ENCODE data around the gene ZFAND6. TPM values are rescaled to one million over a fixed set of nuclear protein-coding genes. Genes with fewer than 3 reads are reported as not detected.

ZFAND6 gene
- total RNA-seq, 1 donor from 2014 or later: 73.1 TPM

DNA sequence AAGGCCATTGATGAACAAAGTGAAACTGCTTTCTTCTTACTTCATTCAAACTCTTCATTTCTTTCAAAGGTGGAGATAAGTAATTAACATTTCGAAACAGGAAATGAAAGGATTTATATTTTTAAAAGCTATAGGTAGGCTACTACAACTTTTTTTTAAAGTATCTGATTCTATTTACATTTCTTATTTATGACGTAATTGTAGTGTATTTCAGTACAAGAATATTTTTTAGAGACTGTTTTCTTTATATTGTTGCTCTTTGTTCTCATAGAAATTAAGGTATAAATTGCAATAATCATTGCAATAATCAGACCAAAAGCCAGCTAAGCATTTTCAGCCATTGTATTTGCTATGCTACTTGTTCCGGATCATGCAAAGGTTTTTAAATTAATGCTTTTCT lies 13.7 kb downstream of the ZFAND6 start:
- Mint-ChIP-seq H3K27ac (no peak overlapping the region), H3K4me1 (ENCODE audit: low read depth) (peaks cover 57% of the 10 kb centered on the region), H3K4me3 (ENCODE audit: low read depth) (peak overlapping the region; percentile 71), H3K27me3 (no peaks in the 10 kb centered on the region), H3K36me3 (ENCODE audit: insufficient read depth) (no peaks in the 10 kb centered on the region), H3K9me3 (ENCODE audit: low read depth) (no peaks in the 10 kb centered on the region)
- TF ChIP-seq, protein P1, sequence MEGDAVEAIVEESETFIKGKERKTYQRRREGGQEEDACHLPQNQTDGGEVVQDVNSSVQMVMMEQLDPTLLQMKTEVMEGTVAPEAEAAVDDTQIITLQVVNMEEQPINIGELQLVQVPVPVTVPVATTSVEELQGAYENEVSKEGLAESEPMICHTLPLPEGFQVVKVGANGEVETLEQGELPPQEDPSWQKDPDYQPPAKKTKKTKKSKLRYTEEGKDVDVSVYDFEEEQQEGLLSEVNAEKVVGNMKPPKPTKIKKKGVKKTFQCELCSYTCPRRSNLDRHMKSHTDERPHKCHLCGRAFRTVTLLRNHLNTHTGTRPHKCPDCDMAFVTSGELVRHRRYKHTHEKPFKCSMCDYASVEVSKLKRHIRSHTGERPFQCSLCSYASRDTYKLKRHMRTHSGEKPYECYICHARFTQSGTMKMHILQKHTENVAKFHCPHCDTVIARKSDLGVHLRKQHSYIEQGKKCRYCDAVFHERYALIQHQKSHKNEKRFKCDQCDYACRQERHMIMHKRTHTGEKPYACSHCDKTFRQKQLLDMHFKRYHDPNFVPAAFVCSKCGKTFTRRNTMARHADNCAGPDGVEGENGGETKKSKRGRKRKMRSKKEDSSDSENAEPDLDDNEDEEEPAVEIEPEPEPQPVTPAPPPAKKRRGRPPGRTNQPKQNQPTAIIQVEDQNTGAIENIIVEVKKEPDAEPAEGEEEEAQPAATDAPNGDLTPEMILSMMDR (IDR thresholded peaks at IDR 0.05; ENCODE audit: unreplicated experiment): no peak
- DNase-seq (ENCODE audit: low spot score, unreplicated experiment): no peak

DNA sequence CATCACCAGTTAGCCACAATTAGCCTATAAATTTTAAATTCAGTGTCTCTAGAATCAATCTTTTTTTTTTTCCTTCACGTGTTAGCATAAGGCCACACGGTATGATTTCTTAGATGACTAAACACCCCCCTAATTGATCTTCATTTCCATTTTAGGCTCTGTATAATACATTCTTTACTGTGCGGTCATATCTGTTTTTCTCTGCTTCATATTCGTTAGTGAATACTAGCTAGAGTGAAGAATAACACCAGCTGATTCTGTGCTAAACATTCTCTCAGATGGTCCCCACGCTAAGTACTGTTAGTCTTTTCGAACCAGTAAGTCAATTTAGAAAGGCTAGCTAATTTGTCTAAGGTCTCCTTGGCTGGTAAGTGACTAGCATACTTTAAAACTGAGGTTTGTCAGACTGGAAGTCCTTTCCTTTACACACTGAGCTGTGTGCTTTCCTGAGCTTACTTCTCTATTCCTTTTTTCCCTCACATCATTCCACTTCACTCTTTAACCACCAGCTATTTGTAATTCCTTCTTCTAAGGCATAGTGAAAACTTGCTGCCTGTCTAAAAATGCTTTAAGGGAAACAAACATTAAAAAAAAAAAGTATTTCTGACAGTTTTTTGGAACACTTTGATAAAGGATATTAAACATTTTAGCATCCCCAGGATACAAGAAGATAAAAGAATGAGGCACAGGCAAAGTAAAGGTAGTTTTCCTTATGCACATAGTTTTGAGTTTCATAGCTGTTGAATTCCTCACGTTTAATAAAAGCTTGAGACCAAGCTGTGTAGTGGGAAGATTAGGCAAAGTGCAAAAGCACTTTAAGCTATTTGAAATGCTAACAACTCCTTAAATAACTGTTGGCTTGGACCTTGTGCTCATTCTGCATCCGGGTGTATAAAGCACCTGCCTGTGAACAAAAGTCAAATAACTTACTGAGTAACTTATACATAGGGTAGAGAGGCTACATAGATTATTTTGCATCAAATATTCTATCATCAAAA lies 17.1 kb downstream of the ZFAND6 start:
- Mint-ChIP-seq H3K4me1 (ENCODE audit: low read depth) (peaks cover 38% of the 10 kb centered on the region), H3K27ac (peak overlapping the region; percentile 30), H3K4me3 (ENCODE audit: low read depth) (no peak overlapping the region), H3K27me3 (no peaks in the 10 kb centered on the region), H3K9me3 (ENCODE audit: low read depth) (no peaks in the 10 kb centered on the region), H3K36me3 (ENCODE audit: insufficient read depth) (peaks cover 2% of the 10 kb centered on the region)
- no peak for DNase-seq (ENCODE audit: low spot score, unreplicated experiment)
- TF ChIP-seq, protein P1 (IDR thresholded peaks at IDR 0.05; ENCODE audit: unreplicated experiment): no peak

DNA sequence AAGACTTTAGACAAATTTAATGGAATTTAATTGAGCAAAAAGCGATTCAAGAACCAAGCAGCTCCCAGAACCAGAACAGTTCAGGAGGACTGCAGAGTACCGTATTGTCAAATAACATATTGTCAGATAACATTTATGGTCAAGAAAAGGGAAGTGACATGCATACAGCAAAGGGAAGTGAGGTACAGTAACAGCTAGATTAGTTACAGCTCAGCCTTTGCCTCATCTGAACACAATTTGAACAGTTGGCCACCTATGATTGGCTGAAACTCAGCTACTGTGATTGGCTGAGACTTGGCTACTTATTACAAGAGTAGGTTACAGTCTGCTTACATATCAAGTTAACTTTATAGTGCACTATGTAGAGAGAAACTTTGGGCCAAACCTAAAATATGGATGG lies 21.9 kb downstream of the ZFAND6 start:
- peaks cover 15% of the 10 kb centered on the region for H3K4me1 Mint-ChIP-seq (ENCODE audit: low read depth)
- no peak overlapping the region for H3K4me3 Mint-ChIP-seq (ENCODE audit: low read depth)
- no peak overlapping the region for H3K27ac Mint-ChIP-seq
- H3K9me3 Mint-ChIP-seq (ENCODE audit: low read depth): no peaks in the 10 kb centered on the region
- no peak for DNase-seq (ENCODE audit: low spot score, unreplicated experiment)
- TF ChIP-seq, protein P1 (IDR thresholded peaks at IDR 0.05; ENCODE audit: unreplicated experiment): no peak
- H3K36me3 Mint-ChIP-seq (ENCODE audit: insufficient read depth): peaks cover 2% of the 10 kb centered on the region
- no peaks in the 10 kb centered on the region for H3K27me3 Mint-ChIP-seq

DNA sequence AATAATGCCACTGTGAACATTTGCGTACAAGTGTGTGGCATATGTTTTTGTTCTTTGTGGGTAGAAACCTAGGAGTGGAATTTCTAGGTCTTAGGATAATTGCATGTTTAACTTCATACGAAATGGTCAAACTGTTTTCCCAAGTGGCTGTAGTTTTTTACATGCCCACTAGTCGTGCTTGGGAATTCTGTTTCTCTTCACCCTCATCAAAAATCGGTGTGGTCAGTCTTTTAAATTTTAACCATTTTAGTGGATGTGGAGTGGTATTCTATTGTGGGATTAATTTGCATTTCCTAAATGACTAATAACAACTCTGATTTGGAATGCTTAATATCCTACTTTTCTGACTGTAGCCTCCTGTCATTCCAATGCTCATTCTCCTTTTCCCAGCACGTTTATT lies 27.6 kb downstream of the ZFAND6 start:
- peaks cover 9% of the 10 kb centered on the region for H3K9me3 Mint-ChIP-seq (ENCODE audit: low read depth)
- DNase-seq (ENCODE audit: low spot score, unreplicated experiment): no peak
- H3K4me3 Mint-ChIP-seq (ENCODE audit: low read depth): no peak overlapping the region
- H3K27ac Mint-ChIP-seq: no peak overlapping the region
- H3K4me1 Mint-ChIP-seq (ENCODE audit: low read depth): peaks cover 7% of the 10 kb centered on the region
- H3K36me3 Mint-ChIP-seq (ENCODE audit: insufficient read depth): peaks cover 11% of the 10 kb centered on the region
- no peaks in the 10 kb centered on the region for H3K27me3 Mint-ChIP-seq
- TF ChIP-seq, protein P1 (IDR thresholded peaks at IDR 0.05; ENCODE audit: unreplicated experiment): peak; percentile 18

DNA sequence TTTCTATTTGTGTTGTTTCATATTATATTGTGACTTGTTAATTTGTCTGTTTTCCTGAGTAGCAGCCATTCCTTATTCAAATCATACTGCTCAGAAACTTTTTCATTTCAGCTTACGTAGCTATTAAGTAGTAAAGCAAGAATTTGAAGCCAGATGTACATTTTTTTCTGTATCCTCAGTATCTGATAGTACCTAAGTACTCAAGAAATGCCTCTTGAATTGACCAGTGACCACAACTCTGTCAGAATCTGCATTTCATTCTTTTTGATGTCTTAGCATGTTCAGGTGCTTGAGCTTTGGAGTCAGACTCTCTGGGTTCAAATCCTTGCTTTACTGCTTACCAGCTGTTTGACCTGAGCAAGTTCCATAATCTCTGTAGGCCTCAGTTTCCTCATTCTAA lies 30.6 kb downstream of the ZFAND6 start:
- Mint-ChIP-seq H3K36me3 (ENCODE audit: insufficient read depth) (peaks cover 11% of the 10 kb centered on the region), H3K9me3 (ENCODE audit: low read depth) (peaks cover 9% of the 10 kb centered on the region), H3K27ac (no peak overlapping the region), H3K4me1 (ENCODE audit: low read depth) (peaks cover 6% of the 10 kb centered on the region), H3K4me3 (ENCODE audit: low read depth) (no peak overlapping the region), H3K27me3 (no peaks in the 10 kb centered on the region)
- TF ChIP-seq, protein P1 (IDR thresholded peaks at IDR 0.05; ENCODE audit: unreplicated experiment): no peak
- DNase-seq (ENCODE audit: low spot score, unreplicated experiment): no peak
